OCI-LY3 (cell line): ENCODE results near the gene KLF15.

Experiments used
- H2AFZ ChIP-seq: fragments of 200-600, 300-600 bp; shearing (Covaris generic); 2 replicates; pipeline ENCODE4 v1.6.0; 2014; ENCODE audit warnings: antibody characterized with exemption, low read depth, low read length
- H3K27ac ChIP-seq: fragments of 200-600, 300-600 bp; sonication (generic); 2 replicates; pipeline ENCODE4 v1.5.1; 2014; ENCODE audit warnings: mild to moderate bottlenecking, low read length, moderate library complexity, mixed read lengths
- H3K27me3 ChIP-seq: fragments of 200-600, 300-600 bp; sonication (generic); 2 replicates; pipeline ENCODE4 v1.6.1; 2014; ENCODE audit warnings: low read depth, low read length, mixed read lengths
- H3K36me3 ChIP-seq: fragments of 200-600, 300-600 bp; sonication (generic); replicated peaks from 2 replicates; pipeline ENCODE3; 2014; ENCODE audit warnings: low read depth, low read length, mixed read lengths
- H3K4me1 ChIP-seq: fragments of 300-600, 200-600 bp; sonication (generic); 2 replicates; pipeline ENCODE4 v1.6.1; 2014; ENCODE audit warnings: low read length, mixed read lengths
- H3K4me2 ChIP-seq: fragments of 200-600, 300-600 bp; sonication (generic); 2 replicates; pipeline ENCODE4 v1.6.1; 2014; ENCODE audit warnings: low read length, mixed read lengths
- H3K4me3 ChIP-seq: fragments of 300-600, 200-600 bp; sonication (generic); 2 replicates; pipeline ENCODE4 v1.5.1; 2014; ENCODE audit warnings: antibody characterized with exemption, mild to moderate bottlenecking, low read length, moderate library complexity
- H3K79me2 ChIP-seq: fragments of 300-600, 200-600 bp; shearing (Covaris generic); 2 replicates; pipeline ENCODE4 v1.6.1; 2014; ENCODE audit warnings: mild to moderate bottlenecking, low read length, mixed read lengths
- H3K9ac ChIP-seq: fragments of 300-600, 200-600 bp; shearing (Covaris generic); 2 replicates; pipeline ENCODE4 v1.6.0; 2014; ENCODE audit warnings: mild to moderate bottlenecking, low read length, moderate library complexity
- H3K9me3 ChIP-seq: fragments of 200-600, 300-600 bp; shearing (Covaris generic); 2 replicates; pipeline ENCODE4 v1.6.1; 2014; ENCODE audit warnings: low read length, mixed read lengths; ENCODE audit not compliant: insufficient read depth
- H4K20me1 ChIP-seq: fragments of 200-600, 300-600 bp; sonication (generic); 2 replicates; pipeline ENCODE4 v1.6.1; 2016; ENCODE audit warnings: low read length, mixed read lengths; ENCODE audit not compliant: insufficient read depth
- EZH2phosphoT487 ChIP-seq: fragments of 200-600 bp; shearing (Covaris generic); IDR thresholded peaks from 2 replicates; pipeline ENCODE4 v1.6.1; 2018; ENCODE audit warnings: antibody characterized with exemption, mixed run types, low read depth
- TF ChIP-seq, protein P1 (sequence below): fragments of 200-600, 300-600 bp; sonication (generic); IDR thresholded peaks from 2 replicates; pipeline ENCODE4 v1.5.1; 2014; ENCODE audit warnings: antibody characterized with exemption, low read length, low read depth

Gene KLF15

DNA sequence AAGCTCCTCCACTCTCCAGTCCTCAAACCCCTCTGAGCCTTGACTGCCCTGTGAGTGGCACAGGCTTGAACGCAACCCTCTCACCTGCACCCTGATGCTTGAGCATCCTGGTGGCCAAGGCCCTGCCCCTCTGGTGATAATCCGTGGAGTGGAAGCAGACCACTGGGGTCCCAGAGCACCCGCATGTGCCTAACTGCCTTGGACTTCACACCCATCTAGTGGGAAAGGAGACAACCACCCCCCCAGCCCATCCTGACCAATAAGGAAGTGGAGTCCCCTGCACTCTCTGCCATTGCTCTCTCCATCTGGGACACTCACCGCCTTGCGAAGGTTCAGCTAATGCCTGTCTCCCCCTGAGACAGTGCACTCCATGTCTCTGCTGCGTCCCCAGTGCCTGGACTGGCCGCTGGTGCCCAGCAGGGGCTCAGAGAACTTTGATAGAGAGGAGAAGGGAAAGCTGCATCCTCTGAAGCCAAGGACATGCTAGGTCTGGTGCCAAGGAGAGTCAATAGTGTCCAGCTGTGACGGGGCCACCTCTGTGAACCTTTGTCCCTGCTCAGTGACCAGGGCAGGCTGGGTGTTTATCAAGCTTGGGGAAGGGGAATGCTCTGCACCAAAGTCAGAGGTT, 3.4 kb downstream of the KLF15 start:
- H3K4me2 ChIP-seq: no peak overlapping the region
- no peak overlapping the region for H3K9ac ChIP-seq
- no peaks in the 10 kb centered on the region for H3K79me2 ChIP-seq
- no peaks in the 10 kb centered on the region for H3K27me3 ChIP-seq
- no peak overlapping the region for H3K4me3 ChIP-seq
- no peak for TF ChIP-seq EZH2phosphoT487
- TF ChIP-seq, protein P1, sequence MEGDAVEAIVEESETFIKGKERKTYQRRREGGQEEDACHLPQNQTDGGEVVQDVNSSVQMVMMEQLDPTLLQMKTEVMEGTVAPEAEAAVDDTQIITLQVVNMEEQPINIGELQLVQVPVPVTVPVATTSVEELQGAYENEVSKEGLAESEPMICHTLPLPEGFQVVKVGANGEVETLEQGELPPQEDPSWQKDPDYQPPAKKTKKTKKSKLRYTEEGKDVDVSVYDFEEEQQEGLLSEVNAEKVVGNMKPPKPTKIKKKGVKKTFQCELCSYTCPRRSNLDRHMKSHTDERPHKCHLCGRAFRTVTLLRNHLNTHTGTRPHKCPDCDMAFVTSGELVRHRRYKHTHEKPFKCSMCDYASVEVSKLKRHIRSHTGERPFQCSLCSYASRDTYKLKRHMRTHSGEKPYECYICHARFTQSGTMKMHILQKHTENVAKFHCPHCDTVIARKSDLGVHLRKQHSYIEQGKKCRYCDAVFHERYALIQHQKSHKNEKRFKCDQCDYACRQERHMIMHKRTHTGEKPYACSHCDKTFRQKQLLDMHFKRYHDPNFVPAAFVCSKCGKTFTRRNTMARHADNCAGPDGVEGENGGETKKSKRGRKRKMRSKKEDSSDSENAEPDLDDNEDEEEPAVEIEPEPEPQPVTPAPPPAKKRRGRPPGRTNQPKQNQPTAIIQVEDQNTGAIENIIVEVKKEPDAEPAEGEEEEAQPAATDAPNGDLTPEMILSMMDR: no peak
- H2AFZ ChIP-seq: no peak overlapping the region
- H3K9me3 ChIP-seq: no peaks in the 10 kb centered on the region
- no peak overlapping the region for H3K27ac ChIP-seq
- no peaks in the 10 kb centered on the region for H4K20me1 ChIP-seq
- H3K4me1 ChIP-seq: no peaks in the 10 kb centered on the region
- H3K36me3 ChIP-seq: no peaks in the 10 kb centered on the region

DNA sequence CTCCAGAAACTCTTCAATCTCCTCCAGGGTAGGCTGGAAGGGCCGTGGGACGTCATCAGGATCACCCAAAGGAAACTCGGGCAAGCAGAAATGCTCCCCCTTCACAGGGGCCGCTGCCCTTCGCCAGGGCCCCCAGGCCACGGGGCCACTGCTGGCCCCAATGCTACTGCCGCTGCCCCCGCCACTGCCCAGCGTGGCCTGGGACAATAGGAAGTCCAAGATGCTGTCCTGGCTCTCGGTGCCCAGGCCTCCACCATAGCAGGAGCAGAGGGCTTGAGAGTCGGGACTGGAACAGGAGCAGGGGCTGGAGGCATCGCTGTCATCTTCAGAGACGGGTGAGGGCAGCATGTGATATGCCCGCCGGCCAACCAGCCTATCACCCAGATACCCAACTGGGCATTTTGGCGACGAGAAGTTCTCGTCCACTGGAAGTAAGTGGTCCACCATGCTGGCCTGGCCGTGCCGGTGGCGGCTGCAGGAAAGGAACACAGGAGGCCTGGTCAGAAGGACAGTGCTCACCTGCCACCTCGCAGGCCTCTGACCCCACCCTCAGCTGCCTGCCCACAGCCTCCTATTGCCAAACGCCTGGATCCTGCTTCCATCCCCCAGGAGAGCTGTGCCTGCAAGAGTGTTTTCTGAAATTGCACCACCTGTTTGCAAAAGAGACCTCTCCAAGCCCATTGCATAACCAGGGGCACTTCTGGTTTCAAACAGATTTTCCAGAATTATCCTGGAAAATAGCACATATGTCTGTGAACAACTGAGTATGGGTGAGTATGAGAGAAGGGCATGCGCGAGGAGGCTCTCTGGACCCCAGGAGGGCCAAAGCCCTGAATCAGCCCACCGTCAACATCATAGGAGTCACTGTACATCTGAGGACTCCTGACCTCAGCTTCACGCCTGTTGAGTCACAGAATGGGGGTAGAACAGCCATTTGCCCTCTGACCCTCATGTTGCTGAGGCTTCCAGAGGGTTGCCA, 4.4 kb downstream of the KLF15 start:
- no peak overlapping the region for H2AFZ ChIP-seq
- no peaks in the 10 kb centered on the region for H3K79me2 ChIP-seq
- H3K9me3 ChIP-seq: no peaks in the 10 kb centered on the region
- no peaks in the 10 kb centered on the region for H3K36me3 ChIP-seq
- no peaks in the 10 kb centered on the region for H3K4me1 ChIP-seq
- no peaks in the 10 kb centered on the region for H3K27me3 ChIP-seq
- no peak for TF ChIP-seq EZH2phosphoT487
- TF ChIP-seq, protein P1: no peak
- no peak overlapping the region for H3K27ac ChIP-seq
- H3K9ac ChIP-seq: no peak overlapping the region
- no peaks in the 10 kb centered on the region for H4K20me1 ChIP-seq
- no peak overlapping the region for H3K4me2 ChIP-seq
- no peak overlapping the region for H3K4me3 ChIP-seq

DNA sequence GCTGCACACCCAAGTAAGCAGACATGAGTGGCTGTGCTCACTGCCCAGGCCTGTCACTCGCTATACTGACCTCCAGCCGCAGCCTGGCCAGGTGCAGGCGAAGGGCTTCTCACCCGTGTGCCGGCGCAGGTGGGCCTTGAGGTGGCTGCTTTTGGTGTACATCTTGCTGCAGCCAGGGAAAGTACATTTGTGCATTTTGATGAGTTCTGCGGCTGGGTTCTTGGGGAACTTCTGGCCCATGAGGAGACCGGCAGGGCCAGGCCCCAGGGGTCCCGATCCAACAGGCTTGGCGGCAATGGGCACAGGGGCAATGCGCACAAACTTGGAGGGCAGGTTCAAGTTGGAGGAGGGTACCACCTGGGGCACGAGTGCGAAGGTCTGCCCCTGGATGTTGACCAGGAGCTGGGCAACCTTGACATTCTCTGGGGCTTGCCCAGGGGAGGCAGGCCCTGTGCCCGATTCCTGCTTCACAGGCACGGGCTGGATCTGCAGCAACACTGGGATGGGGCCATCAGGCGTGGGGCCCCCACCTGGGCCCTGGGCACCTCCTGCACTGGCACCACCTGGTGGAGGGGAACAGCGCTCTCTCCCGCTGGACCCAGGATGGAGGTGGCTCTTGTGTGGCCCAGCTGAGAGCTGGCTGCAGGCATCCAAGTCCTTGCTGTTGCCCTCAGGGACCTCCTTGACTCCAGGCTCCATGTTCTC, 5.3 kb downstream of the KLF15 start:
- no peaks in the 10 kb centered on the region for H3K4me1 ChIP-seq

More for the DNA sequence above, 5.3 kb downstream of the KLF15 start:
- no peaks in the 10 kb centered on the region for H3K79me2 ChIP-seq
- no peak overlapping the region for H3K4me2 ChIP-seq
- H3K27ac ChIP-seq: no peak overlapping the region
- no peak overlapping the region for H3K9ac ChIP-seq
- H3K36me3 ChIP-seq: no peaks in the 10 kb centered on the region
- no peaks in the 10 kb centered on the region for H3K9me3 ChIP-seq
- TF ChIP-seq EZH2phosphoT487: no peak
- TF ChIP-seq, protein P1: peak; percentile 22; the same call in 1 of the 2 replicates
- H3K4me3 ChIP-seq: no peak overlapping the region
- no peak overlapping the region for H2AFZ ChIP-seq
- no peaks in the 10 kb centered on the region for H3K27me3 ChIP-seq
- no peaks in the 10 kb centered on the region for H4K20me1 ChIP-seq
